ENCODE results near the gene MAGIX. TPM values are rescaled to one million over a fixed set of nuclear protein-coding genes. Genes with fewer than 3 reads are reported as not detected.

The MAGIX gene
- total RNA-seq, 2 experiments from 2014 or later = 0.97 to 1.5 TPM

- POLR2A ChIA-PET = no interaction called here
- no peak for ATAC-seq
- Mint-ChIP-seq H3K27ac (no peak overlapping the region), H3K9me3 (ENCODE audit: insufficient read depth) (no peaks in the 10 kb centered on the region), H3K36me3 (ENCODE audit: low read depth) (peaks cover 9% of the 10 kb centered on the region), H3K4me1 (ENCODE audit: low read depth) (peaks cover 39% of the 10 kb centered on the region), H3K4me3 (peak overlapping the region; percentile 25), H3K27me3 (ENCODE audit: low read depth) (no peaks in the 10 kb centered on the region)
- CTCF ChIA-PET = interaction anchor here (1.6 kb wide), 1 partner anchor 14 kb away, joined by 4 read pairs; no protein-coding TSS in a partner anchor
- DNase-seq = no peak
Measured at GRCh38 chrX:49187028-49187394, 24.5 kb downstream of the MAGIX start.

DNA sequence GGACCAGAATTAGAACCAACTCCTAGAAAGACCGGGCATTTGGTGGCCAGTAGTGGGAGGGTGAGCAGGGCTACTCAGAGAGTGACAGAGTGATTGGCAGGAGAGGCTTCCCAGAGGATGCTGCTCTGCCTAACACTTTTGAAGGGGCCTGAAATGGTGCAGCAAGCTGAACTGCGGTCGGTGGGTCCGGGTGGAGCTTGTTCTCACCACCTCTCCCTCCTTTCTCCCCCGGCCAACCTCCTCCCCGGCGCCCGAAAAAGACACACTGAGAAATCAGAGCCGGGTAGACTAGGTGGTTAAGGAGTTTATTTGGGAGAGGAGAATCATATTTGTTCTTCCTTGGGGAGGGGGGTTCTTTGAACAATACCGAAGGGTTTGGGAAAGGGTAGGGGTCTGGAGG lies 25.0 kb downstream of the MAGIX start:
- Mint-ChIP-seq H3K9me3 (ENCODE audit: insufficient read depth) (no peaks in the 10 kb centered on the region), H3K4me1 (ENCODE audit: low read depth) (peaks cover 43% of the 10 kb centered on the region), H3K4me3 (no peak overlapping the region), H3K27ac (no peak overlapping the region), H3K36me3 (ENCODE audit: low read depth) (peaks cover 5% of the 10 kb centered on the region), H3K27me3 (ENCODE audit: low read depth) (no peaks in the 10 kb centered on the region)
- ATAC-seq (no peak), DNase-seq (no peak)
- CTCF ChIA-PET = interaction anchor here (1.6 kb wide), 1 partner anchor 14 kb away, joined by 4 read pairs; no protein-coding TSS in a partner anchor
- POLR2A ChIA-PET = no interaction called here

DNA sequence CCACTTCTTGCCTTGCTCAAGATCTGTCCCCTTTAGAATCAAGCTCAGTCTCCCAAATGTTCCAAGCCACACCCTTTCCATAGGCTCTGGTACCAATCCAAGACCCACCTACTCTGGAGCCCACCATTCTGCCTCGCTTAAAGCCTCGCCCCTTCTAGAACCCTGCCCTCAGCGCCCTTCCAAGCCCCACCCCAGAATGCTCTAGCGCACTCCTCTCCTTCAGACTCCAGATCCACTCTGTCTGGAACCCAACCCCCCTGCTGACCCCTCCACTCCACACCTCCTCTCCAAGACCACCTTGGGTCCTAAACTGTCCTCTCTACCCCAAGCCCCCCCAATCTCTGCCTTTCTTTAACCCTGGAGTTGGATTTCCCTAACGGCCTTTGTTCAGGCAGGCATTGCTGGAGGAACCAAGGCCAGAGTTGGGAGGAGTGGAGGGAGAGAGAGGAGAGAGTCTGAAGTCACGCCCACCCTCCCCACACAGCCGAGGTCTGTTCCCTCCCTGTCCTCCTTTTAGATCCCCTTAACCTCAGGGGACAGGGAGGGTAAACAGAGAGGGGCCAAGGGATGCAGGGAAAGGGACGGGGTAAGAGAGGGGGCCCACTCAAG lies 26.0 kb downstream of the MAGIX start:
- CTCF ChIA-PET = no interaction called here
- no peak overlapping the region for H3K27ac Mint-ChIP-seq
- POLR2A ChIA-PET = no interaction called here
- H3K27me3 Mint-ChIP-seq (ENCODE audit: low read depth) = no peaks in the 10 kb centered on the region
- no peak overlapping the region for H3K4me3 Mint-ChIP-seq
- H3K36me3 Mint-ChIP-seq (ENCODE audit: low read depth) = peaks cover 1% of the 10 kb centered on the region
- ATAC-seq = no peak
- peaks cover 53% of the 10 kb centered on the region for H3K4me1 Mint-ChIP-seq (ENCODE audit: low read depth)
- no peak for DNase-seq
- no peaks in the 10 kb centered on the region for H3K9me3 Mint-ChIP-seq (ENCODE audit: insufficient read depth)

- Mint-ChIP-seq H3K36me3 (ENCODE audit: low read depth) (no peaks in the 10 kb centered on the region), H3K27ac (peak overlapping the region; percentile 93), H3K4me1 (ENCODE audit: low read depth) (peaks cover 49% of the 10 kb centered on the region), H3K9me3 (ENCODE audit: insufficient read depth) (no peaks in the 10 kb centered on the region), H3K4me3 (peak overlapping the region; percentile 89), H3K27me3 (ENCODE audit: low read depth) (no peaks in the 10 kb centered on the region)
- ATAC-seq (no peak), DNase-seq (no peak)
- ChIA-PET CTCF (no interaction called here), POLR2A (no interaction called here)
Measured at GRCh38 chrX:49189606-49190005, 27.0 kb downstream of the MAGIX start.

GRCh38 chrX:49190821-49191573 lies 28.4 kb downstream of the MAGIX start:
- DNase-seq = peak; percentile 93
- Mint-ChIP-seq H3K9me3 (ENCODE audit: insufficient read depth) (no peaks in the 10 kb centered on the region), H3K36me3 (ENCODE audit: low read depth) (no peaks in the 10 kb centered on the region), H3K4me3 (peak overlapping the region; percentile 89), H3K4me1 (ENCODE audit: low read depth) (peaks cover 45% of the 10 kb centered on the region), H3K27ac (peak overlapping the region; percentile 93), H3K27me3 (ENCODE audit: low read depth) (no peaks in the 10 kb centered on the region)
- POLR2A ChIA-PET = interaction anchor here (0.8 to 1.0 kb wide), 2 partner anchors 76 to 82 kb away, joined by 3 to 6 read pairs; no protein-coding TSS in a partner anchor
- peak; percentile 94 for ATAC-seq
- CTCF ChIA-PET = interaction anchor here (0.6 to 2.1 kb wide), 11 partner anchors 10 to 563 kb away, joined by 3 to 7 read pairs (median 4); partner anchors contain the start of gene PLP2

DNA sequence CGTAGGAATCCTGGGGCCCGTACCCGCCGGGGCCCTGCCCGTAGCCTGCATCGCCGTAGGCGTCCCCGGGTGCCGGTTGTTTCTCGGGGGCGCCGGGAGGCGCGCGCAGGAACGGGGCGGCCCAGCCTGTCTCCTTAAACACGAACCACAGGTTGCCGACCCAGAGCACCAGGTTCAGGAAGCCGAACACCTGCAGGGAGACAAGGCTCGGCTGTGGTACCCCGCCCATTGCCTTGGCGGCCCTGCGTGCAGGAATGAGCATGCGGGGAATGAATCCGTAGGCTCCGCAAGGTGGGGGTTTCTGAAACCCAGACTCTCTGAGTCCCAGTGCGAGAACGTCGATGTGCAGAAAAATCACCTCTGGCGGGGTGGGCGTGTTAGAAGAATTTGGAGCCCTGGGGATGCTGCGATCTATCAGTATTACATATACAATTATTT lies 29.0 kb downstream of the MAGIX start:
- CTCF ChIA-PET = interaction anchor here (0.8 to 2.5 kb wide), 9 partner anchors 11 to 687 kb away, joined by 3 to 14 read pairs (median 7); partner anchors contain the start of gene USP27X
- Mint-ChIP-seq H3K9me3 (ENCODE audit: insufficient read depth) (no peaks in the 10 kb centered on the region), H3K27ac (peak overlapping the region; percentile 93), H3K27me3 (ENCODE audit: low read depth) (no peaks in the 10 kb centered on the region), H3K4me3 (peak overlapping the region; percentile 89), H3K36me3 (ENCODE audit: low read depth) (no peaks in the 10 kb centered on the region), H3K4me1 (ENCODE audit: low read depth) (peaks cover 42% of the 10 kb centered on the region)
- no peak for ATAC-seq
- POLR2A ChIA-PET = interaction anchor here (0.6 kb wide), 1 partner anchor 189 kb away, joined by 3 read pairs; no protein-coding TSS in a partner anchor
- DNase-seq = peak; percentile 44

- Mint-ChIP-seq H3K27me3 (ENCODE audit: low read depth) (no peaks in the 10 kb centered on the region), H3K4me3 (peak overlapping the region; percentile 42), H3K27ac (peak overlapping the region; percentile 58), H3K4me1 (ENCODE audit: low read depth) (peaks cover 39% of the 10 kb centered on the region), H3K36me3 (ENCODE audit: low read depth) (no peaks in the 10 kb centered on the region), H3K9me3 (ENCODE audit: insufficient read depth) (no peaks in the 10 kb centered on the region)
- ChIA-PET POLR2A (no interaction called here), CTCF (interaction anchor here (0.7 to 2.5 kb wide), 28 partner anchors 9 to 686 kb away, joined by 3 to 14 read pairs (median 4); partner anchors contain the start of genes PQBP1, TIMM17B and USP27X)
- DNase-seq = peak; percentile 58
- no peak for ATAC-seq
Measured at GRCh38 chrX:49192722-49193328, 30.3 kb downstream of the MAGIX start.

DNA sequence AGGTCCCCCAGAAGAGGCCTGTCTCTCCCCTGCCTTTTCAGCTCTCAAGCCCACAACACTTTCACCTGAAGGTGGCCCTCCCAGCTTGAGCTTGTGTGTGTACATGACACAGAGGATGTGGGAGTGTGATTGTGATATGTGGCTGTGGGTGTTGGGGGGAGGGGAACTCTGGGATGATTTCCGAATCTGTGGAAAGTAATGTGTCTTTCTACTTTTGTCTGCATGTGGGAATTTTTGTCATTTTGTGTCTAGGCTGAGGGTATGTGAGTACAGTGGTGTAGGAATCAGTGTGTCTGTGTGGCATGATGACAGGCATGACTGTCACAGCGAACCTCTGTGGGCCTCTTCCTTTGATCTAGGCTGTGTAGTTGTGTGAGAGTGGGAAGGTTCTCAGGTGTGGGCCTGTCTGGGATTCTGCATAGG lies 31.0 kb downstream of the MAGIX start:
- Mint-ChIP-seq H3K4me1 (ENCODE audit: low read depth) (peaks cover 41% of the 10 kb centered on the region), H3K4me3 (no peak overlapping the region), H3K27ac (peak overlapping the region; percentile 58), H3K27me3 (ENCODE audit: low read depth) (no peaks in the 10 kb centered on the region), H3K9me3 (ENCODE audit: insufficient read depth) (no peaks in the 10 kb centered on the region), H3K36me3 (ENCODE audit: low read depth) (no peaks in the 10 kb centered on the region)
- DNase-seq (peak; percentile 30), ATAC-seq (no peak)
- CTCF ChIA-PET = interaction anchor here (0.7 to 2.5 kb wide), 20 partner anchors 21 to 685 kb away, joined by 3 to 14 read pairs (median 4); partner anchors contain the start of genes PQBP1, TIMM17B and USP27X
- POLR2A ChIA-PET = no interaction called here

GRCh38 chrX:49197543-49198087 lies 35.1 kb downstream of the MAGIX start:
- no peaks in the 10 kb centered on the region for H3K27me3 Mint-ChIP-seq (ENCODE audit: low read depth)
- DNase-seq (no peak), ATAC-seq (no peak)
- H3K27ac Mint-ChIP-seq = no peak overlapping the region
- H3K36me3 Mint-ChIP-seq (ENCODE audit: low read depth) = no peaks in the 10 kb centered on the region
- CTCF ChIA-PET = no interaction called here
- no peaks in the 10 kb centered on the region for H3K9me3 Mint-ChIP-seq (ENCODE audit: insufficient read depth)
- H3K4me1 Mint-ChIP-seq (ENCODE audit: low read depth) = peaks cover 38% of the 10 kb centered on the region
- H3K4me3 Mint-ChIP-seq = no peak overlapping the region
- POLR2A ChIA-PET = no interaction called here

DNA sequence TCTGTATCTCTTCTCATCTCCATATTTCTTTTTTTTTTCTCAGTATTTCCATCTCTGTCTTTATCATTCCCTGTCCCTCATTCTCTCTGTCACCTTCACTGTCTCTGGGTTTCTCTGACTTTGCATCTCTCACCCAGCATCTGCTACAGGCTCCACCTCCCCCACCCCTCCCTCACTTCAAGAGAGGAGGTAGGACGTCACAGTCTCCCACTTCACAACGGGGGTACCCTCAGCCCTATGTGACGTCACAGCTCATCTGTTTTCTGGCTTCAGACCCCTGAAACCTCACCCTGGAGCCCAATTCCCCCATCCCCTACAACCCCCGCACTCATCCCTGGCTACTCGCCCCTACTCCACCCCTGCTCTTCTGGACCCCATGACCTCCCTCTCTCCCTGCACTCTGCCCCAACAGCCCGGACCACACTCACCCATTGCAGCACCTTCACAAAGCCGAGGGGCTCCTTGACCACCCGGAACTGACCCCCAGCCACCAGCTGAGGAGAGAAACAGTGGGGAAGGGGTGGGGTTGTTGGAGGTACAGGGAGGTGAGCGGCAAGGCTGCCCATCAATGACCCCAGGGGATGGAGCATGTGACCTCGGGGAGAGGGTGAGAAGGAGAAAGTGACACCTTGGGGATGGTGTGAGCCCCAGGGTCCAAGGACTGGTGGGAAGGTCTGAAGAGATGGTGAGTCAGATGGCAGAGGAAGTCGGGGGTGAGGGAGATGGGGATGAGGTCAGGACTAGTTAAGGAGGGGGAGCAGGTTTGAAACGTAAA lies 36.2 kb downstream of the MAGIX start:
- H3K4me1 Mint-ChIP-seq (ENCODE audit: low read depth) = peaks cover 26% of the 10 kb centered on the region
- no peaks in the 10 kb centered on the region for H3K27me3 Mint-ChIP-seq (ENCODE audit: low read depth)
- DNase-seq (no peak), ATAC-seq (no peak)
- no peaks in the 10 kb centered on the region for H3K36me3 Mint-ChIP-seq (ENCODE audit: low read depth)
- H3K27ac Mint-ChIP-seq = no peak overlapping the region
- H3K9me3 Mint-ChIP-seq (ENCODE audit: insufficient read depth) = no peaks in the 10 kb centered on the region
- CTCF ChIA-PET = no interaction called here
- H3K4me3 Mint-ChIP-seq = peak overlapping the region; percentile 18
- POLR2A ChIA-PET = no interaction called here

DNA sequence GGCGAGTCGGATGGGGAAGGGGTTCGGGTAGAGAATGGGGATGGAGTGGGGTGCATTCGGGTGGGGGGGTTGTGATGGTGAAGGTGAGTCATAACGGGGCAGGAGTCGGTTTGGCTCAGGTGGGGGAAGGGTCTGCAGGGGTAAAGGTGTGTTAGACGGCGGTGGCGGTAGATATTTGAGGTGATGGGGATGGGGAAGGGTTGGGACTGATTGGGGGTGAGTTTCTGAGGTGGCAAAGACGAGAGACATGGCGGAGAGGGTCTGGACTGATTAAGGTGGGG lies 36.7 kb downstream of the MAGIX start:
- H3K27ac Mint-ChIP-seq = no peak overlapping the region
- H3K4me3 Mint-ChIP-seq = peak overlapping the region; percentile 18
- H3K9me3 Mint-ChIP-seq (ENCODE audit: insufficient read depth) = no peaks in the 10 kb centered on the region
- peaks cover 23% of the 10 kb centered on the region for H3K4me1 Mint-ChIP-seq (ENCODE audit: low read depth)
- no peaks in the 10 kb centered on the region for H3K27me3 Mint-ChIP-seq (ENCODE audit: low read depth)
- DNase-seq = no peak
- CTCF ChIA-PET = no interaction called here
- no peak for ATAC-seq
- H3K36me3 Mint-ChIP-seq (ENCODE audit: low read depth) = no peaks in the 10 kb centered on the region
- POLR2A ChIA-PET = no interaction called here
